HL-60/S4 treated with phorbol 12-myristate 13-acetate at 8.2 ng/mL for 4 days and 3 days (cell line): ENCODE measurements around the gene TBCK.

Source experiments
- in situ Hi-C: fragments of 300-500 bp; cut with MboI; formaldehyde crosslinking; loops from 2 replicates; pipeline ENCODE4 v1.15.0; 2022; ENCODE audit warnings: low sequenced_read_pairs

The TBCK gene

DNA sequence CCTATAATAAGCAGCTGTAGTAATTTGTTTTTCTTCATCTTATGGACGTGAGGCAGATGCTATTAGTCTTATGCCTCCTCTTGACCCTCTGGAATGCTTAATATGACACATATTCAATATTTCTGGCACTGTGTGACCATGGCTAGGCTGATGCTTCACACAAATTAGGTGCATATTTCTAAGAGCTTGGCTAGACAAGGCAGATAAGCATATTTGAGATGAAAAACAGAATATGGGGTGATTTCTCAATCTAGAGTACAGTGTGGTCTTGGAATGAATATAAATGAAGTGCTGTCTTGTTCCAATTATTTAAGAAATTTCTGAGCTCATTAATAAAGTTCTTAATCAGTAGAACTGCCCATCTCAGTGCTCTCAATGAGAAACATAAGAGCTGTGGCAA, 264.5 kb downstream of the TBCK start:
- in situ Hi-C loops, result no loop called here

DNA sequence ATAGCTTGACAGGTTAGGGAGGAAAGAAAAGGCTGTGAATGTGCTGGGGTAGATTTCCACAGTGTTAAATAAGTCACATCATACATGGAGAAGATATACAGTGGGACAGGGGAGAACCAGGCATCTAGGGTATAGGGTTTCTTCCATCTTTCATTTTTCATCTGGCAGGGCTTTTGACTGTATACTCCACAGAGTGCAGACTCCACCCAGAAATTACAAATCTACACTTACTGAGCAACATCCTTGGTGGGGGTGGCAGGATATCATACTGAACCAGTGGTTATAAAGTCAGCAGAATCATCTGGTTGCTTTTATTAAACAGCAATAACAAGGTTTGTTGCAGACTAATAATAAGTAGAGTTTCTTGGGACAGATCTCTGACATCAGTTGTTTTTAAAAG, 266.5 kb downstream of the TBCK start:
- in situ Hi-C loops, result no loop called here

DNA sequence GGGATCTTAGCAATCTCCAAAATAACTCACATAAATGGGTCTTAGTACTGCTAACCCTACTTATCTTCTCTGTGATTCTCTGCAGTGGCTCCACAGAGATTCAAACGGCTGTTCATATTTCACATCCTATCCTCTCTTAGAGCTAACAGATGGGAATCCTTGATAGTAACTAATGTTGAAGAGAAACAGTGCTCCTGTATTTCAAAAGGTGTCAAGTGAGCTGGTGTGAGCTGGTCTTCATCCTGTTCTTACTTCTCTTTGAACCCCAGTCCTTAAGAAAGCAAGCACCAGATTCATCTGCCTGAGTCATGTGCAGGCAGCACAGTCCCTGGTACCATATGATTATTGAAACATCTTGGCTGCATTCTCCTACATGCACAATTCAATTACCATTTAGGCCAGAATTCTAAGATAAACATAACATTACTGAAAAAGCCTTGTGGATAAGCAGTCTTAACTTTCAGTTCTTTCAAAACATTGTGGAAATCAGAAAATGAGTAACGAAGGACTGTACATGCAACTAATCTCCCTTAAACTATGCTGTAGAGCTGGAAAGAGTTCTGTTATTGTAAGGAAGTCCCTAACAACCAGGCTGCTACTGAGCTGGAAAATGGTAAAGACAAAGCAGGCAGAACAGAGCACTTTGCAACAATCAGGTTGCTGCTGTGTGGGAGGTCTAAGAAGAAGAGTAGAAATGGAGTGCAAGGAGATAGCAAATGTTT, 267.6 kb downstream of the TBCK start:
- in situ Hi-C loops, result no loop called here

DNA sequence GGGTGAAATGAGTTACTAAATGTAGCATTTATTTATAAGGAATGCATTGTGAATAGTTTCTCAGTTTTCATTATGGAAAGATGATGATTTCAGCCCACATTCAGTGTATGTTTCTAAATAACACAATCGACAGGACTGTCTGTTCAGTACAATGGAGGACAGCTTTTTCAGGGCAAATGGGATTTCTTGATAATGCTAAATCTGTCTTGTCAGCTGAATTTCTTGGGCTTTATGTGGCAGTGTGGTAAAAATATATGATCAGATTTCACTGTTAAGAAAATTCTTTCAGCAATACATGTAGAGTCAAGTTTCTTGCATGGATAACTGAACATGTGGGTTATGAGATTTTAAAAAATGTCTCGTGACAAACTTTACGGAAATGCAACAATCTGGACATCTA, 269.9 kb downstream of the TBCK start:
- in situ Hi-C loops, result no loop called here

DNA sequence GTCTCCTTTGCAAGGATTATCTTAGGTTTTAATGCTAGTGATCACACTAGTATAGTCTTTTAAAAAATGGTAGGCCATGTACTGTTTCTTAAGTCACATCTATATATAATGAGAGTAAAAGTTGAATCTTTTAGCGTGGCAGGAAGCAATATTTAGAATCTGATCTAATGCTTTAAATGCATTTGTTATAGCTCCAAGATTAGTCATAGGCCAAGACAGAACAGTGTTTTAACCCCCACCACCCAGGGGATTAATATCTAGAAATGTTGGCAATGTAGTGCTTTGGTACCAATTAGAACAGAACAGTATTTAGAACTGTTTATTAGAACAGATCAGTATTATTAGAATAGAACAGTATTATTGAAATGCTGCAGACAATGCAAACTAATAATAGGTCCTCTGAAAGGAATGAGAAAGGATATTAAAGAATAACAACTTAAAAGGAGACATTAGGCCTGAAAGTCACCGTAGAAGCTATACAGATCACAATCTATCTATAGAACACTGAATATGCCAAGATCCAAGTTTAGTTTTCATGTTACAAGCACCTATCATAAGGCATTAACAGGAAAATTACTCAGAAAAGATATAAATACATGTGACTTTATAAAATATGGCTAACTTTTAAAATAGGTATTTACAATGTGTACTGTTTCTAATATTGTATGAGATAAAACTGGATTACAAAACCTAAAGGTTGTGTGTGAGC, 274.6 kb downstream of the TBCK start:
- in situ Hi-C loops, result no loop called here

DNA sequence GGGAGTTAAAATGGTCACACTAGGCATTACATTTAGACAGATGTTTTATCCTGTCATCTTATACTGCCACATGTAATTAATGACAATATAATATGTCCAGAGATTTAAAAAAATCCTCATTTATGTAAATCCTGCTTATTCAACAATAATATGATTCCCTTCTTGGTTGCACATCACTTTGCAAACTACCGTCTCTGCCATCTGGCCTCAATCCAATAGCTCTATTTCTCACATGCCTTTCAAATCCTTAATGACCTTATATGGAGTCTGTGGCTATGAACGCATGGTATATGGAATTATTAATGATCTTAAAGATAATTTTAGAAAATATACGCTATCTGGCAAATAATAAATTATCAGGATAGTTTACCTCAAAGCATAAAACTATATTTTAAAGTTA, 276.2 kb downstream of the TBCK start:
- in situ Hi-C loops, result no loop called here

DNA sequence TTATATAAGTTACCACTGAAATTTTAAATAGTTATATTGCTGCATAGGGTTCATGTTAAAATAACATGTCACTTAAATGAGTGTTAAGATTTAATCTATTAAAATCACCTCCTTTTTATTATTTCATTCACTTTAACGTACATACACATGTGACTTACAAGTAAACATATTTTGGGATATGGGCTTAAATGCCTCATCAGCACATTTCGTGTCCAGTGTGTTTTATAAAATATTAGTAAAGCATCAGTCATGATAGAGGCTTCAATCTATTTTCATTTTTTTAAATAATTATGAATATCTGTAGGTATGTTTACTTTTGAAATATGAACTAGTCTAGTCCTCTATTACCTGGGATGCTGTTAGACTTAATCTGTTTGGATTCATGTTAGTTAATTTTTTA, 277.1 kb downstream of the TBCK start:
- in situ Hi-C loops, result no loop called here

DNA sequence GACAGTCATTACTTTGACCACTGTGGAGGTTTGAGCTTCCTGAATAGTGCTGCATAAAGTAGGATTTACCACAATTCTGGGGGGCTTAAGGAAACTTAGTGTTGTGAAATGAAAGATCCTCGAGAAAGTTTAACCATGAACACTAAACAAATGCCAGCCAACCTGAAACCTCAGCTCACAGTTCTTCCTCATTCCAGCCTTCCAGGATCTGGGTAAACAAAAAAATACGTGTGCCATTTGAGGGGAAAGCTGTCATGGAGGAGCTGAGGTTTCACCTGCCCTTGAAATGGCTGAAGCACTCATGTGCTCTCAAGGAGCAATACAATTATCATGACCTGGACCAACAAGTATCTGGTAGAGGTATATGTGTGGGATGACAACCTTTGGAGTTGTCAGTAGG, 278.0 kb downstream of the TBCK start:
- in situ Hi-C loops, result no loop called here

DNA sequence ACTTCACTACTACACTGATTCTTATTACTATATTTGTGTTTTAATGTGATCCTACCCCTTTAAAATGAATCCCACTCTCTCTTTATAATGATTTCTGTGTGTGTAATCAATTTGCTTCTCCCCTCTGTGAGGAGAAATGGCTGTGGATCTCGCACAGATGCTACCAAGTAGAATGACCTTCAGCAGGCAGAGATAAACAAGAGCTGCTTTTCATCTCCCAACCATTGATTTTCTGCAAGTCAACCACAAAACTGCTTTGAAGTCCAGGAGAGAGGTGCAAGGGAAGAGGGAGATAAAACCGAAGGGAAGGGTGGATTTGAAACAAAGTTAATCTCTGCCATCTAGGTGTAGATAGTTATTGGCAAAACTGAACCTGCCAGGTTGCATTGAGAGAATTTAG, 279.2 kb downstream of the TBCK start:
- in situ Hi-C loops, result no loop called here

DNA sequence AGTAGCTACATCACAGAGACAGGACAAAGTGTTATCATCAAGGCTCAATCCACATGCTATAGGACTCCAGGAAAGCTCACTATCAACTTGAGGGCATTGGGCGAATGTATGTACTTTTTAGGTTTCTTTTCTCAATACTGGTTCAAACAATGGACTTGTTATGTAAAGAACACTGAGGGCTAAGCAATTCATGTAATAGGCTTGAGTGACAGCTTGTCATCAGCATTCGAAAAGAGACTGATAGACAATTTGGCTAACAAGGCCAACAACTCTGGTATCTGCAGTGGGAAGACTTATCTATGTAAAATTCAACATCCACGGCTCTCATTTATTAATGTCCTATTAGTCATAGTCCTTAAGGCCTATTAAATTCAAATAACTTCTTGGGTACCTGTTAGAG, 279.7 kb downstream of the TBCK start:
- in situ Hi-C loops, result no loop called here

DNA sequence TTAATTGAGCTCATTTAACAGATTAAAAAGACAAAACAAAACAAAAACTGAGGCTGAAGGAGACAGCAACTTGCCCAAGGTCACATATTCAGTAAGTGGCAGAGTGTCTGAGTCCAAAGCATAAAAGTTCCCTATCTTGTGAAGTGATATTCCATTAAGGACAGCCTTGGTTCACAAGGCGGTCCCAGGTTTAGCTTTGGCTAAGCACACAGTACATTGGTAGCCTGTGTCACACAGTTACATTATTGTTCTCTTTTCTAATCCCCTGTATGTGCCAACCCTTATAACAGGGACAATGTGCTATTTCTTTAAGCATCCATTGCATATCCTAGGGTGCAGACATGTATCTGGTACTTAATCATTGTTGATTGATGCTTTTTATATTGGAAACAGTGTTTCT, 280.8 kb downstream of the TBCK start:
- in situ Hi-C loops, result no loop called here

DNA sequence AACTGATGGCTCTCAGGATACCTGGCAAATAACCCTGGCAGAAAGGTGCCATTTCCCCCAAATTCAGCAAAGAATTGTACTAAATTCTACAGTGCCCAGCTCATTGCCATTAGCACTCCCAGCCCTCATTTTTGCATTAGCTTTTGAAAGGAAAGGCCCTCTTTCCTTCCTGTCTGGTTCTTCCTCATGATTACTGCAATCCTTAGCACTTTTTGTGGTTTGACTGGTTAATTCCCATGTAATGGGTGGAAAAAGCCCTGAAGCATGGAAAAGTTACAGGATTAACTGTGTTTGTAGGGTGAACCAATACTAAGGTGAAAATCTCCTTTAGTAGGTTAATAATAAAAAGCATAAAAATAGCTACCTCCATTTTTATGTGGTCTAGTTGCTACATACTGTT, 281.3 kb downstream of the TBCK start:
- in situ Hi-C loops, result no loop called here

DNA sequence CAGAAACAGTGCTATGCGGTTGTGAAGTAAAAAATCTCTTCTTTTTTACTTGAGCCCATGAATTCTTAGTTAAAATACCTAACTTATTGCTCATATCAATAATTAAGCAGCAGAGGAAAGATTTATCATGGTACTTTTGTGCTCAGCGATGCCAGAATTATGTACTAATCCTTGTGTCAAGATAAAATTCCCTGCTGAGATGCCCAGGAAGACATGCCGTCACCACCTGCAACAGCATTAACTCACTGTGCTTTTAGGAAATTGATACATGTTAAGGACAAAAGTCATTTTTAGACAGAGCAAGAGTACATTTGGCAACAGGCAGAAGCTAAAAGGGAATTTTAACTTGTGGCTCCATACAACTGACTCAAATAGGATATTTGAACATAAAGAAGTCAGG, 281.8 kb downstream of the TBCK start:
- in situ Hi-C loops, result no loop called here

DNA sequence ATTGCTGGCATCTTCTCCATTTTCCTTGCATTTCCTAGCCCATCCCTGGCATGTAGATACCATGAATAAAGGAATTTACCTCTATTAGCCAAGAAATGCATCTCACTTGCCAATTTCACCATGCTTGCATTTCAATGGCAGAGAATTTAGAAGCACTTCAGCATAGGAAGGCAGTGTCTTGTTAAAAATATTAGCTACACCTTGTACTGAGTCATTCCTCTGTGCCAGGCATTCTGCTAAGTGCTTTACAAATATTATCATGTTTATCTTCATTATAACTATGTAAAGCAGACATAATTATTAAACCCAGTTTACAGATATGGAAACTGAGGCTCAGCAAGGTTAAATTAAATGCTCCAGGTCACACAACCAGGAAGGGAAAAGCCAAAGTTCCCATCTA, 282.5 kb downstream of the TBCK start:
- in situ Hi-C loops, result no loop called here

DNA sequence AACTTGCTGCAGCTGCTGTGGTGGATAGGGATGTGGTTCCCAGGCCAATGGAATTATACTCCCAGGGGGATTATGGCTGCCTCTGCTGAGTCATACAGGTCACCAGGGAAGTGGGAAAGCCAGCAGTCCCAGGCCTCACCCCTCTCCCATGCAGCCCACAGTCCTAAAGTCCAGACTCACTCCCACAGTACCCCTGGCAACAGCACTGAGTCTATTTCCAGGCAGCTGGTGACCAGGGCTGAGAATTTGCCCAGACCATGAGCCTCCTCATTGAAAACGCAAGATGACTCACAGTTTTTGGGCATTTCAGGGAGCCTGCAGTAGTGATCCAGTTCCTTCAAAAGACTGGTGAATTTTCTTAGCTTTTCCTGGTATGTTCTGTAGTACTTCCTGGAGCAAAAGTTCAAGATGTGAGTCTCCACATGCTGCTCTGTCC, 283.1 kb downstream of the TBCK start:
- in situ Hi-C loops, result no loop called here

DNA sequence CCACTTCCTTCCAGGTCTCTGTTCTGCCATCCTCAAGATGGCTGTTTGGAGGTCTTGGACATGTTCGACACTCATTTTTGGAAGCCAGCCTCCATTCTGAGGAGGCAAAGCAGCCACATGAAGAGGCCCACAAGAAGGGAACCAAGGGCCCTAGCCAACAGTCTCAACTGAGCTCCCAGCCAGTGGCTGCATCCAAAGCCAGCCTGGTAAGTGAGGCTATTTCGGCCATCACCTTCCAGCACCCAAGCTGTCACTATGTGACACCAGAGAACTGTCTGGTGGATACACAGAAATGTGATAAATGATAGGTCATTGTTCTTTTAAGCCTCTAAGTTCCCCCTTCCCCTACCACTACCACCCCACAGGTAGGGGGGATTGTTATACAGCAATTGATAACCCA, 293.6 kb downstream of the TBCK start:
- in situ Hi-C loops, result no loop called here

DNA sequence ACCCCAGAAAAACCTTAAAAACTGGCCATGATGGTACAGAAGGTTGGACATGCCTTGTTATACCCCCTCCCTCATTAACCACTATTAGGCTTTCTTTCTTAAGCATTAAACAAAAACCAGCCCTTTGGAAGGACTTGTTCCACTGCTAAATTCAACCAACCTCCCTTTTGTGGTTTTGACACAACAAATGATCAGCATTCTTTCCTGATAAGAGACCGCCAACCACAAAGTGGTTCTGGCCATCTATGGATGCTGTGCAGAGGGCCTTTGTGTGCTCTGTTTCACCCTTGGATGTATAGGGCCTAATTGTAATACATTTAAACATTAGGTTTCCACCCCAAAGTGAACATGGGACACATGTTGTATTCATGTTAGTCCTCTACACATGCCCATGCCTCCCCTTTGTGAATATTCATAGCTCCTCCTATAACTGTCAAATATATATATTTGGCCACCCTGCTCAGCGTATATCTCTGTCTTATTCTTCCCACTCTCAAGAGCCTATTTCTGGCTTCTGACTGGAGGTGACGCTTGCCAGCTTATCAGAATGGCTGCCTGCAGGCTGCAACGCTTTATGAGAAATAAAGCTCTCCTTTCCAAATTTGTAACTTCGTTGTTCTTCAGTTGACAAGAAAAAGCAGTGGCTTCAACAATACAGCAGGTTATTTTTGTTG, 294.1 kb downstream of the TBCK start:
- in situ Hi-C loops, result no loop called here

DNA sequence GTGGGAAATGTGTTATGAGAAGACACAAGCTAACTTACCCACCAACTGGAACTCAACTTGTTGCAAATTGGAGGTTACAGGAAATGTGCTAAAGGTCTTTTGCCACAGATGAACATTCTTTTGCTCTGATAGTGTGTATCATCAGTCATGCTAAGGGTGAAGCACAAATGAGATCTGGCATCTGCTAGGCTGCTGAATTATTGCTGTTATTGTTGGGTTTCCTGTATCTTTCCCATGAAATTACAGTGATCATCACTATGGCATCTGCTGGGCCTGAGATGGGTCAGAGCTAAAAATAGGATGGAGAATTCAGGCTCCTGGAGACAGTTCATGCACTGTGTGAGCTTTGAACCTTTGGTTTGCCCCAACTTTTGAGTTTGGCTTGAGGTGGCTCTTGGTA, 296.2 kb downstream of the TBCK start:
- in situ Hi-C loops, result no loop called here

DNA sequence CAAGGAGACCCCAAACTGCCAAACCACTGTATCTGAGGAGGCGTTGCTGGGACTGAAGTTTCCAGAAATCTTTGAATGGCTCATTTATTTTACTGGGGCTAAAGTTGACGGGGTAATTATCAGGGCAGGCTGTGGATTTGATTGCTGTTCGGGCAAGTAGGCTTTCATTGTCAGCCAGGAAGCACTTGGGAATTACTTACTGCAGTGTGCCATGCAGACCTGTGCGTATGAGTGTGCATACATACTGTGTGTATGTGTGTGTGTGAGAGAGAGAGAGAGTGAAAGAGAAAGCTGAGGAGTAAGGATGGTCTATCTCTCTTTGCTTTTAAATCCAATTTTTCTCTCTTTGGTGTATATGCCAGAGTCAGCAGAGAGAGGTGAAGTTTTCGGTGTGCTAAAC, 298.0 kb downstream of the TBCK start:
- in situ Hi-C loops, result no loop called here

DNA sequence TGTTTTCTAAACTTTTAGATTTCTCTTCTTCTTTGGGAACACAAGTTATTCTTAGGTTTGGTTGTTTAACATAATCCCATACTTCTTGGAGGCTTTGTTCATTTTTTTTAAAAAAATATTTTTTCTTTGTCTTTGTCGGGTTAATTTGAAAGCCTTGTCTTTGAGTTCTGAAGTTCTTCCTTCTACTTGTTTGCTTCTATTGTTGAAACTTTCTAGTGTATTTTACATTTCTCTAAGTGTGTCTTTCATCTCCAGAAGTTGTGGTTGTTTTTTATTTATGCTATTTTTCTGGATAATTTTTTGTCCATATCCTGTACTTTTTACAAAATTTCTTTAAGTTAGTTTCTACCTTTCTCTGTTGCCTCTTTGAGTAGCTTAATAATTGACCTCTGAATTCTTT, 304.6 kb downstream of the TBCK start:
- in situ Hi-C loops, result no loop called here

DNA sequence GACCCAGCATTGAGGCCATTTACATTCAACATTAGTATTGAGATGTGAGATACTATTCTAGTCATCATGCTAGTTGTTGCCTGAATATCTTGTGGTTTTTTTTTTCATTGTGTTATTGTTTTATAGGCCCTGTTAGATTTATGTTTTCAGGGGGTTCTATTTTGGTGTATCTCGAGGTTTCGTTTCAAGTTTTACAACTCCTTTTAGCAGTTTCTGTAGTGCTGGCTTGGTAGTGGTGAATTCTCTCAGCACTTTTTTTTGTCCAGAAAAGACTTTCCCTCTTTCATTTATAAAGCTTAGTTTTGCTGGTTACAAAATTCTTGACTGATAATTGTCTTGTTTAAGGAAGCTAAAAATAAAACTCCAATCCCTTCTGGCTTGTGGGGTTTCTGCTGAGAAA, 305.2 kb downstream of the TBCK start:
- in situ Hi-C loops, result no loop called here

DNA sequence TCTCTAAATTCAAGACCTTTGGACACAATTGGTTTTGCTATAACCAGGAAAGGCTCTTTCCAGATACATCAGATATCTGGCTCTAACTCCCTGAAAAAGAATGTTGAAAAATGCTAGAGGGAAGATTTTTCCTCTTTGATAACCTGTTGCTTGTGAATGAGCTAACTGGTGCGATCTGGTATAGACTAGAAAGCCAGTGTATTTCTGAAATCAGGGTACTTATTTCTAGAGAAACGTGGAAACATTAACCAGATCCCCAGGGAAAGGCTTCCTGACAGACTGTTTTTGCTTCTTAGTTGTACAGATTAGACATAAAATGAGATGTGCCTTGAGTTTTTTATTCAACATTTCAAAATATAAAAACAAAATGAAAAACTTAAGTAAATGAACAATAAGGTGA, 313.0 kb downstream of the TBCK start:
- in situ Hi-C loops, result no loop called here
